ENCODE measurements around the gene IQGAP2. TPM values are rescaled to one million over a fixed set of nuclear protein-coding genes. Genes with fewer than 3 reads are reported as not detected.

Gene IQGAP2
- polyA plus RNA-seq, 1 experiment = 0.63 TPM

DNA sequence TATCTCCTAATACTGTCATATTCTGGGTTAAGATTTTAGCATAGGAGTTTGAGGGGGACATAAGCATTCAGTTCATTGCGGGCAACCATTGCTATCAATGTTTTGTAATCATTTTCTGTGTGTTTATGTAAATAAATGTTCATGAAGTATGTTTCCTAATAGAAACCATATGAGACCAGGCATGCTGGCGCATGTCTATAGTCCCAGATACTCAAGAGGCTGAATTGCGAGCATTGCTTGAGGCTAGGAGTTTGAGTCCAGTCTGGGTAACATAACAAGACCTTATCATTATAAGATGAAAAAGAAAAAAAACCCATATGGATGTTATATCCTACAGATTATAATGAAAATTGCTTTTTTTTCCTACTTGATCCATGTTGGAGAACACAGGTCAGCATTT lies 129.0 kb downstream of the IQGAP2 start:
- H3K27me3 ChIP-seq (ENCODE audit: control insufficient read depth, insufficient read depth, low read length) = no peaks in the 10 kb centered on the region
- POLR2A ChIA-PET = no interaction called here
- no peak overlapping the region for H3K27ac ChIP-seq (ENCODE audit: low read depth, low read length)
- no peaks in the 10 kb centered on the region for H3K9me3 ChIP-seq (ENCODE audit: control insufficient read depth, insufficient read depth, low read length)
- TF ChIP-seq, protein P1, sequence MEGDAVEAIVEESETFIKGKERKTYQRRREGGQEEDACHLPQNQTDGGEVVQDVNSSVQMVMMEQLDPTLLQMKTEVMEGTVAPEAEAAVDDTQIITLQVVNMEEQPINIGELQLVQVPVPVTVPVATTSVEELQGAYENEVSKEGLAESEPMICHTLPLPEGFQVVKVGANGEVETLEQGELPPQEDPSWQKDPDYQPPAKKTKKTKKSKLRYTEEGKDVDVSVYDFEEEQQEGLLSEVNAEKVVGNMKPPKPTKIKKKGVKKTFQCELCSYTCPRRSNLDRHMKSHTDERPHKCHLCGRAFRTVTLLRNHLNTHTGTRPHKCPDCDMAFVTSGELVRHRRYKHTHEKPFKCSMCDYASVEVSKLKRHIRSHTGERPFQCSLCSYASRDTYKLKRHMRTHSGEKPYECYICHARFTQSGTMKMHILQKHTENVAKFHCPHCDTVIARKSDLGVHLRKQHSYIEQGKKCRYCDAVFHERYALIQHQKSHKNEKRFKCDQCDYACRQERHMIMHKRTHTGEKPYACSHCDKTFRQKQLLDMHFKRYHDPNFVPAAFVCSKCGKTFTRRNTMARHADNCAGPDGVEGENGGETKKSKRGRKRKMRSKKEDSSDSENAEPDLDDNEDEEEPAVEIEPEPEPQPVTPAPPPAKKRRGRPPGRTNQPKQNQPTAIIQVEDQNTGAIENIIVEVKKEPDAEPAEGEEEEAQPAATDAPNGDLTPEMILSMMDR (IDR thresholded peaks at IDR 0.05; ENCODE audit: low read depth, low read length) = no peak
- CTCF ChIA-PET = no interaction called here
- DNase-seq (ENCODE audit: low read depth, low spot score) = no peak
- no peak overlapping the region for H3K4me3 ChIP-seq (ENCODE audit: low read depth, low read length)

DNA sequence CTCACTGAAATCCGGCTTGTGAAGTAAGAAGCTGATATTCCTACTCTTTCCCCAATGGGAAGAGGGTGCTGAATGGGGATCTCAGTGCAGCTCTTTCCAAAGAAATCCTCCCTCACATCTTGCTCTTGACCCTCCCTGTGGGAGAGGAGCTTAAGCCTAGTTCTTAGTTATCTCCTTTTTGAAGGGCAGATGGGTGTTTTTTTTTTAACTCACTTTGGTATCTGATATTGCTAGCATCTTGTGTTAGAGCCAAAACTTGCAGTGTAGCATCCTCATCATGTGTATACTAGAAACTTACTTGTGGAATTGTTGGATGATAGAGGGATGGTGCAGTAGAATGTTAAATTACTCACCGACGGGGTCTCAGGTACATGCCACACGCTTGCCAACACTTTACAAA lies 129.9 kb downstream of the IQGAP2 start:
- H3K27me3 ChIP-seq (ENCODE audit: control insufficient read depth, insufficient read depth, low read length) = no peaks in the 10 kb centered on the region
- H3K4me3 ChIP-seq (ENCODE audit: low read depth, low read length) = no peak overlapping the region
- DNase-seq (ENCODE audit: low read depth, low spot score) = no peak
- TF ChIP-seq, protein P1 (IDR thresholded peaks at IDR 0.05; ENCODE audit: low read depth, low read length) = no peak
- H3K9me3 ChIP-seq (ENCODE audit: control insufficient read depth, insufficient read depth, low read length) = no peaks in the 10 kb centered on the region
- H3K27ac ChIP-seq (ENCODE audit: low read depth, low read length) = no peak overlapping the region
- CTCF ChIA-PET = no interaction called here
- POLR2A ChIA-PET = no interaction called here

DNA sequence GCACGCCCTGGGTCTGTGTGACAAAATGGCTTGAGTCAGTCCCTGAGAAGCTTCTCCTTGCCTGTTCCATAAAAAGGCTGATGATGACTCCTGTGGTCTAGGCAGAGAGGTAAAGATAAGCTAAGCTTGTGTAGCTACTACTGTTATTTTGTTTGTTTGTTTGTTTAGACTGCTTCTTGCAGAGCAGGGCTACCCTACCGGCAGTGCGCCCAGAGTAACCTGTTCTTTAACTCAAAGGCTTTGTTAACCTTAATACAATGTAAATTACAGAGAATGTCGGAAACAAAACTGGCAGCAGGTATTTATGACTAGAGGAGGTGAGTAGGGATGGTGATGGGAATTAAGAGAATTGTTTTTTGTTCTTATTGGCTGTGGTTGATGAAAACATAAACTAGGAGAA lies 132.5 kb downstream of the IQGAP2 start:
- DNase-seq (ENCODE audit: low read depth, low spot score) = no peak
- H3K9me3 ChIP-seq (ENCODE audit: control insufficient read depth, insufficient read depth, low read length) = no peaks in the 10 kb centered on the region
- H3K4me3 ChIP-seq (ENCODE audit: low read depth, low read length) = no peak overlapping the region
- POLR2A ChIA-PET = no interaction called here
- H3K27me3 ChIP-seq (ENCODE audit: control insufficient read depth, insufficient read depth, low read length) = no peaks in the 10 kb centered on the region
- CTCF ChIA-PET = no interaction called here
- H3K27ac ChIP-seq (ENCODE audit: low read depth, low read length) = no peak overlapping the region
- TF ChIP-seq, protein P1 (IDR thresholded peaks at IDR 0.05; ENCODE audit: low read depth, low read length) = no peak

DNA sequence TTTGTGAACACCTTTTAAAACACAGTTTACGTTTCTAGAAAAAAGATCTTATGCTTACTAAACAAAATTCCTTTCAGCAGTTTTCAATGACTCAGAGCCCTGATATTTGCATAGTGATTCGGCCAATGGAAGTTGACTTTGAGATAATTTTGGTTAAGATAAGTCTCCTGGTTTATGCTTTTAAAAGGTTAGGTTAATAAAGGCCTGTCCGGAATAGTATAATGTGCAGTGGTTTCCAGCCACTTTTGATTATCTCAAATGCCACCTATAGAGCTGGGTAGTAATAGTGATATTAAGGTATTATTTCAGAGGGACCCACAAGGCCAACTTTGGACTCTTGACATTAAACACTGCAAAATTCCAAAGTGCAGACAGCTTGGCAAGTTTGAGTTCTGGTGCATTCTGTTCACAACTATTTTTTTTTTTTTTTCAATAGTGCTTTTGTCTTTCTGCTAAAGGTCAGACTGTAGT lies 134.0 kb downstream of the IQGAP2 start:
- no peaks in the 10 kb centered on the region for H3K9me3 ChIP-seq (ENCODE audit: control insufficient read depth, insufficient read depth, low read length)
- no peak overlapping the region for H3K27ac ChIP-seq (ENCODE audit: low read depth, low read length)
- H3K27me3 ChIP-seq (ENCODE audit: control insufficient read depth, insufficient read depth, low read length) = no peaks in the 10 kb centered on the region
- ChIA-PET CTCF (no interaction called here), POLR2A (no interaction called here)
- DNase-seq (ENCODE audit: low read depth, low spot score) = no peak
- TF ChIP-seq, protein P1 (IDR thresholded peaks at IDR 0.05; ENCODE audit: low read depth, low read length) = no peak
- H3K4me3 ChIP-seq (ENCODE audit: low read depth, low read length) = no peak overlapping the region

DNA sequence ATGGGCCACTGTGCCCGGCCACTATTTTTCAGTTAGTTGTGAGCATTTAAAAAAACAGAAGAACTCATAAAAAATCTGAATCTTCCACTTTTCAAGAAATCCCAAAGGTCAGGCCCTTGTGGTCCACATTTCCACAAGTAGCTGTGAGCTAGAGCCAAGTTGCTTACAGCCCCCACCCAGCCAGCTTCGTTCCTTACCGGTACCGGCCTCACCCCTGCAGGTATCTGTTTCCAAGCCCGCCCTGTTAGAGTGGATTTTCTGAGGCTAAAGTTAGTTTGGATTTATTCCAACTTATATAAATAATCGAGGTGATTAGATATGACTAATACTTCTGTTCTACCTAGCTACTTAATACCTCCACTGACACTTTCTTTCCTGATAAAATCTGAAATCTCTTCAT lies 139.2 kb downstream of the IQGAP2 start:
- H3K9me3 ChIP-seq (ENCODE audit: control insufficient read depth, insufficient read depth, low read length) = no peaks in the 10 kb centered on the region
- no peak overlapping the region for H3K27ac ChIP-seq (ENCODE audit: low read depth, low read length)
- TF ChIP-seq, protein P1 (IDR thresholded peaks at IDR 0.05; ENCODE audit: low read depth, low read length) = no peak
- ChIA-PET POLR2A (no interaction called here), CTCF (interaction anchor here (0.7 kb wide), 1 partner anchor 41 kb away, joined by 5 read pairs; no protein-coding TSS in a partner anchor)
- H3K4me3 ChIP-seq (ENCODE audit: low read depth, low read length) = no peak overlapping the region
- H3K27me3 ChIP-seq (ENCODE audit: control insufficient read depth, insufficient read depth, low read length) = no peaks in the 10 kb centered on the region
- DNase-seq (ENCODE audit: low read depth, low spot score) = no peak
